Common myeloid progenitor, CD34-positive (primary cell): Measurements from ENCODE around the gene MALAT1.
A peak's percentile ranks its signal among the peaks of the same experiment; 100 is the strongest.

Source experiments
- CTCF ChIA-PET: fragments of 350-600 bp; sonication (Branson Sonifier 250); formaldehyde crosslinking; loops from one replicate; lab custom pipeline; 2021; ENCODE audit warnings: antibody characterized with exemption; lab: Charles Lee
- POLR2A ChIA-PET: fragments of 350-600 bp; sonication (Branson Sonifier 250); formaldehyde crosslinking; loops from one replicate; lab custom pipeline; 2021; ENCODE audit warnings: antibody characterized with exemption; lab: Charles Lee
- DNase-seq, 3 donors: peaks; one replicate each; pipeline versions ENCODE4 v3.0.0 to v3.0.0-alpha.2; 2013
- H3K27ac ChIP-seq, 2 experiments: 1 replicate in 1 of 2; 2 replicates in 1 of 2; pipeline ENCODE4 v1.7.0; 2013; ENCODE audit warnings: inconsistent platforms in 2 of 2, low read length in 2 of 2, mild to moderate bottlenecking in 2 of 2, low read depth in 1 of 2, moderate library complexity in 1 of 2; ENCODE audit not compliant: severe bottlenecking in 2 of 2, insufficient read depth in 1 of 2, poor library complexity in 1 of 2
- H3K27me3 ChIP-seq, 5 experiments: replicated peaks in 2 of 5; 1 replicate in 3 of 5; 2 replicates in 2 of 5; pipeline versions ENCODE4 v1.6.1 to v1.7.0; 2013; ENCODE audit warnings: low read length in 4 of 5, mild to moderate bottlenecking in 2 of 5, moderate library complexity in 2 of 5, inconsistent platforms in 1 of 5; ENCODE audit not compliant: insufficient read depth in 5 of 5, control insufficient read depth in 4 of 5
- H3K36me3 ChIP-seq, 4 experiments: 1 replicate in 2 of 4; 2 replicates in 2 of 4; pipeline versions ENCODE4 v1.6.1 to v1.7.0; 2013; ENCODE audit warnings: low read length in 3 of 4, control low read depth in 1 of 4, mild to moderate bottlenecking in 1 of 4; ENCODE audit not compliant: control insufficient read depth in 4 of 4, insufficient read depth in 4 of 4
- H3K4me1 ChIP-seq, 4 experiments: 1 replicate in 3 of 4; 2 replicates in 1 of 4; pipeline versions ENCODE4 v1.6.1 to v1.7.1; 2013; ENCODE audit warnings: low read length in 3 of 4, mild to moderate bottlenecking in 3 of 4, control low read depth in 1 of 4, inconsistent platforms in 1 of 4, moderate library complexity in 1 of 4; ENCODE audit not compliant: control insufficient read depth in 4 of 4, insufficient read depth in 4 of 4; ENCODE audit errors: control extremely low read depth in 1 of 4
- H3K4me3 ChIP-seq, 7 experiments: 1 replicate in 4 of 7; 2 replicates in 3 of 7; pipeline versions ENCODE4 v1.5.1 to v1.7.0; 2013; ENCODE audit warnings: mild to moderate bottlenecking in 7 of 7, low read length in 6 of 7, moderate library complexity in 6 of 7, inconsistent platforms in 2 of 7, low read depth in 2 of 7, control low read depth in 1 of 7; ENCODE audit not compliant: insufficient read depth in 4 of 7, control insufficient read depth in 1 of 7; ENCODE audit errors: extremely low read depth in 1 of 7
- H3K9me3 ChIP-seq, 5 experiments: 1 replicate in 4 of 5; 2 replicates in 1 of 5; pipeline versions ENCODE4 v1.6.1 to v1.7.1; 2013; ENCODE audit warnings: low read length in 4 of 5, mild to moderate bottlenecking in 2 of 5, inconsistent platforms in 1 of 5, low read depth in 1 of 5, moderate library complexity in 1 of 5; ENCODE audit not compliant: control insufficient read depth in 4 of 5, insufficient read depth in 2 of 5; ENCODE audit errors: control extremely low read depth in 1 of 5
- WGBS: methylation state at CpG from one replicate; pipeline ENCODE4 v1.1.5; 2013; ENCODE audit not compliant: insufficient coverage; 5-methylcytosine and 5-hydroxymethylcytosine counted together

Gene MALAT1

DNA sequence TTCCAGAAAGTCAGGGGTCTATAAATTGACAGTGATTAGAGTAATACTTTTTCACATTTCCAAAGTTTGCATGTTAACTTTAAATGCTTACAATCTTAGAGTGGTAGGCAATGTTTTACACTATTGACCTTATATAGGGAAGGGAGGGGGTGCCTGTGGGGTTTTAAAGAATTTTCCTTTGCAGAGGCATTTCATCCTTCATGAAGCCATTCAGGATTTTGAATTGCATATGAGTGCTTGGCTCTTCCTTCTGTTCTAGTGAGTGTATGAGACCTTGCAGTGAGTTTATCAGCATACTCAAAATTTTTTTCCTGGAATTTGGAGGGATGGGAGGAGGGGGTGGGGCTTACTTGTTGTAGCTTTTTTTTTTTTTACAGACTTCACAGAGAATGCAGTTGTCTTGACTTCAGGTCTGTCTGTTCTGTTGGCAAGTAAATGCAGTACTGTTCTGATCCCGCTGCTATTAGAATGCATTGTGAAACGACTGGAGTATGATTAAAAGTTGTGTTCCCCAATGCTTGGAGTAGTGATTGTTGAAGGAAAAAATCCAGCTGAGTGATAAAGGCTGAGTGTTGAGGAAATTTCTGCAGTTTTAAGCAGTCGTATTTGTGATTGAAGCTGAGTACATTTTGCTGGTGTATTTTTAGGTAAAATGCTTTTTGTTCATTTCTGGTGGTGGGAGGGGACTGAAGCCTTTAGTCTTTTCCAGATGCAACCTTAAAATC, 5.3 kb downstream of the MALAT1 start:
- 3% methylated on average over 2 of the region's 3 CpGs for WGBS
- POLR2A ChIA-PET = interaction anchor here (0.6 to 26.7 kb wide), 13 partner anchors 6 to 457 kb away, joined by 3 to 1072 read pairs (median 4); partner anchors contain the start of genes MALAT1, NEAT1 and SLC25A45

DNA sequence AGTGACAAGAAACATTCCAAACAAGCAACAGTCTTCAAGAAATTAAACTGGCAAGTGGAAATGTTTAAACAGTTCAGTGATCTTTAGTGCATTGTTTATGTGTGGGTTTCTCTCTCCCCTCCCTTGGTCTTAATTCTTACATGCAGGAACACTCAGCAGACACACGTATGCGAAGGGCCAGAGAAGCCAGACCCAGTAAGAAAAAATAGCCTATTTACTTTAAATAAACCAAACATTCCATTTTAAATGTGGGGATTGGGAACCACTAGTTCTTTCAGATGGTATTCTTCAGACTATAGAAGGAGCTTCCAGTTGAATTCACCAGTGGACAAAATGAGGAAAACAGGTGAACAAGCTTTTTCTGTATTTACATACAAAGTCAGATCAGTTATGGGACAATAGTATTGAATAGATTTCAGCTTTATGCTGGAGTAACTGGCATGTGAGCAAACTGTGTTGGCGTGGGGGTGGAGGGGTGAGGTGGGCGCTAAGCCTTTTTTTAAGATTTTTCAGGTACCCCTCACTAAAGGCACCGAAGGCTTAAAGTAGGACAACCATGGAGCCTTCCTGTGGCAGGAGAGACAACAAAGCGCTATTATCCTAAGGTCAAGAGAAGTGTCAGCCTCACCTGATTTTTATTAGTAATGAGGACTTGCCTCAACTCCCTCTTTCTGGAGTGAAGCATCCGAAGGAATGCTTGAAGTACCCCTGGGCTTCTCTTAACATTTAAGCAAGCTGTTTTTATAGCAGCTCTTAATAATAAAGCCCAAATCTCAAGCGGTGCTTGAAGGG, 6.0 kb downstream of the MALAT1 start:
- Histone ChIP-seq H3K27ac (peak overlapping the region; percentile 29 to 100), H3K27me3 (no peaks in the 10 kb centered on the region), H3K36me3 (peaks cover 22 to 59% (median 48%) of the 10 kb centered on the region in 4 experiments), H3K9me3 (no peaks in the 10 kb centered on the region), H3K4me1 (peaks cover 18 to 43% (median 35%) of the 10 kb centered on the region in 4 experiments), H3K4me3 (peak overlapping the region; percentile 26 to 100 (median 99))
- ChIA-PET CTCF (interaction anchor here (1.0 to 26.9 kb wide), 9 partner anchors 8 to 138 kb away, joined by 3 to 653 read pairs (median 4); no protein-coding TSS in a partner anchor), POLR2A (interaction anchor here (0.6 to 26.7 kb wide), 12 partner anchors 7 to 805 kb away, joined by 3 to 1072 read pairs (median 6); partner anchors contain the start of genes KCNK7, MALAT1, NEAT1 and SLC25A45)
- WGBS = 30% methylated on average over 4 of the region's 8 CpGs
- DNase-seq = peak; percentile 31 to 67 (median 66)

More for the DNA sequence above, 5.3 kb downstream of the MALAT1 start:
- H3K36me3 ChIP-seq = peaks cover 22 to 59% (median 48%) of the 10 kb centered on the region in 4 experiments
- H3K4me3 ChIP-seq = peak overlapping the region in 6 of 7 experiments; percentile 97 to 100 (median 100)
- peak overlapping the region; percentile 100 for H3K27ac ChIP-seq
- CTCF ChIA-PET = interaction anchor here (1.0 to 26.9 kb wide), 4 partner anchors 11 to 86 kb away, joined by 3 to 653 read pairs (median 40); no protein-coding TSS in a partner anchor
- DNase-seq = peak in 2 of 3 donors; percentile 69 to 74
- no peaks in the 10 kb centered on the region for H3K27me3 ChIP-seq
- H3K4me1 ChIP-seq = peaks cover 18 to 43% (median 35%) of the 10 kb centered on the region in 4 experiments
- no peaks in the 10 kb centered on the region for H3K9me3 ChIP-seq

DNA sequence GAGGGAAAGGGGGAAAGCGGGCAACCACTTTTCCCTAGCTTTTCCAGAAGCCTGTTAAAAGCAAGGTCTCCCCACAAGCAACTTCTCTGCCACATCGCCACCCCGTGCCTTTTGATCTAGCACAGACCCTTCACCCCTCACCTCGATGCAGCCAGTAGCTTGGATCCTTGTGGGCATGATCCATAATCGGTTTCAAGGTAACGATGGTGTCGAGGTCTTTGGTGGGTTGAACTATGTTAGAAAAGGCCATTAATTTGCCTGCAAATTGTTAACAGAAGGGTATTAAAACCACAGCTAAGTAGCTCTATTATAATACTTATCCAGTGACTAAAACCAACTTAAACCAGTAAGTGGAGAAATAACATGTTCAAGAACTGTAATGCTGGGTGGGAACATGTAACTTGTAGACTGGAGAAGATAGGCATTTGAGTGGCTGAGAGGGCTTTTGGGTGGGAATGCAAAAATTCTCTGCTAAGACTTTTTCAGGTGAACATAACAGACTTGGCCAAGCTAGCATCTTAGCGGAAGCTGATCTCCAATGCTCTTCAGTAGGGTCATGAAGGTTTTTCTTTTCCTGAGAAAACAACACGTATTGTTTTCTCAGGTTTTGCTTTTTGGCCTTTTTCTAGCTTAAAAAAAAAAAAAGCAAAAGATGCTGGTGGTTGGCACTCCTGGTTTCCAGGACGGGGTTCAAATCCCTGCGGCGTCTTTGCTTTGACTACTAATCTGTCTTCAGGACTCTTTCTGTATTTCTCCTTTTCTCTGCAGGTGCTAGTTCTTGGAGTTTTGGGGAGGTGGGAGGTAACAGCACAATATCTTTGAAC, 6.8 kb downstream of the MALAT1 start:
- Histone ChIP-seq H3K36me3 (peaks cover 15 to 54% (median 43%) of the 10 kb centered on the region in 4 experiments), H3K4me3 (peak overlapping the region; percentile 26 to 100 (median 99)), H3K9me3 (no peaks in the 10 kb centered on the region), H3K27me3 (no peaks in the 10 kb centered on the region), H3K27ac (peak overlapping the region; percentile 20 to 100), H3K4me1 (peaks cover 18 to 46% (median 38%) of the 10 kb centered on the region in 4 experiments)
- POLR2A ChIA-PET = interaction anchor here (0.5 to 26.7 kb wide), 23 partner anchors 8 to 1052 kb away, joined by 3 to 1072 read pairs (median 4); partner anchors contain the start of genes DPF2, KCNK7, MALAT1 and NEAT1
- peak; percentile 64 to 80 (median 73) for DNase-seq
- 70% methylated on average over 3 of the region's 12 CpGs for WGBS
- CTCF ChIA-PET = interaction anchor here (0.9 to 26.9 kb wide), 14 partner anchors 8 to 190 kb away, joined by 3 to 653 read pairs (median 4); no protein-coding TSS in a partner anchor

DNA sequence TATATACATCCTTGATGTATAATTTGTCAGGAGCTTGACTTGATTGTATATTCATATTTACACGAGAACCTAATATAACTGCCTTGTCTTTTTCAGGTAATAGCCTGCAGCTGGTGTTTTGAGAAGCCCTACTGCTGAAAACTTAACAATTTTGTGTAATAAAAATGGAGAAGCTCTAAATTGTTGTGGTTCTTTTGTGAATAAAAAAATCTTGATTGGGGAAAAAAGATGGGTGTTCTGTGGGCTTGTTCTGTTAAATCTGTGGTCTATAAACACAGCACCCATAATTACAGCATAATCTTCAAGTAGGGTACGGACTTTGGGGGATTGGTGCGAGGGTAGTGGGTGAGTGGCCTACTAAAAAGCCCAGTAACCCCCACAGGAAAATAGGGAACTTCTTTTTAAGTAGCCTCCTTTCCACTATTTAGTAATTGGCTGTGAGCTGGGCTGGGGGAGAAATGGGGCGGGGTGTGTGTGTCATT, 7.5 kb downstream of the MALAT1 start:
- Histone ChIP-seq H3K9me3 (no peaks in the 10 kb centered on the region), H3K4me3 (peak overlapping the region in 3 of 7 experiments; percentile 99 to 100 (median 100)), H3K4me1 (peaks cover 18 to 48% (median 39%) of the 10 kb centered on the region in 4 experiments), H3K27ac (peak overlapping the region; percentile 20 to 100), H3K27me3 (no peaks in the 10 kb centered on the region), H3K36me3 (peaks cover 13 to 50% (median 38%) of the 10 kb centered on the region in 4 experiments)
- 83% methylated on average over 1 of the region's 4 CpGs for WGBS
- POLR2A ChIA-PET = interaction anchor here (0.5 to 26.7 kb wide), 22 partner anchors 8 to 286 kb away, joined by 3 to 1072 read pairs (median 4); partner anchors contain the start of genes DPF2, FRMD8, MALAT1 and NEAT1
- CTCF ChIA-PET = interaction anchor here (0.6 to 26.9 kb wide), 15 partner anchors 9 to 191 kb away, joined by 3 to 653 read pairs (median 4); no protein-coding TSS in a partner anchor
- DNase-seq = peak; percentile 91 to 97 (median 96)

DNA sequence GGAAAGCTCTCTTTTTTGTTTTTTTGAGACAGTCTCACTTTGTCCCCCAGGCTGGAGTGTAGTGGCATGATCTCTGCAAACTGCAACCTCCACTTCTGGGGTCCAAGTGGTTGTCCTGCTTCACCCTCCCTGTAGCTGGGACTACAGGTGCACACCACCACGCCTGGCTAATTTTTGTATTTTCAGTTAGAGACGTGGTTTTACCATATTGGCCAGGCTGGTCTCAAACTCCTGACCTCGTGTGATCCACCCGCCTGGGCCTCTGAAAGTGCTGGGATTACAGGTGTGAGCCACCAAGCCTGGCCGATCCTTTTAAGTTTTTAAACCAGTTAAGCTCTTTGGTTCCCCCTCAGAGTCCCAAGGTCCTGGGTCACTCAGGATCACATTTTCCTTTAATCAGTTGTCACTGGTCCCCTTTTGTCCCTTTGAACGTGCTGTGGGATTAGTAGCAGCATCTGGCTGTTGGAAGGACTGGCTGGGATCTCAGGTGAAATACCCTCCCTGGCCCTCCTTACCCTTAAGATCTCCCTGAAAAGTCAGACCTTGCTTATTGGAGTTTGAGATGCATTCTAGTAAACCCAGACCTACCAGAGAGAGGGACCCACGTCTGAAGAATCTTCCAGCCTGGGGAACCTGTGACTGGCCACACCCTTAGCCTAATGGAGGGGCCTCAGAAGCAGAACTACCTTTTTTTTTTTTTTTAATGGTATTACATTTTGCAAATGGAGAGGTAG, 8.1 kb downstream of the MALAT1 start:
- H3K4me3 ChIP-seq = peak overlapping the region in 2 of 7 experiments; percentile 28 to 100
- H3K36me3 ChIP-seq = peaks cover 9 to 44% (median 32%) of the 10 kb centered on the region in 4 experiments
- peak; percentile 85 to 96 (median 95) for DNase-seq

More for the DNA sequence above, 8.1 kb downstream of the MALAT1 start:
- Histone ChIP-seq H3K4me1 (peaks cover 18 to 46% (median 39%) of the 10 kb centered on the region in 4 experiments), H3K9me3 (no peaks in the 10 kb centered on the region), H3K27me3 (no peaks in the 10 kb centered on the region), H3K27ac (peak overlapping the region in 1 of 2 experiments; percentile 100)
- CTCF ChIA-PET = interaction anchor here (0.6 to 26.9 kb wide), 16 partner anchors 10 to 191 kb away, joined by 3 to 653 read pairs (median 4); no protein-coding TSS in a partner anchor
- WGBS = 53% methylated on average over 6 of the region's 7 CpGs
- POLR2A ChIA-PET = interaction anchor here (0.5 to 26.7 kb wide), 23 partner anchors 9 to 215 kb away, joined by 3 to 1072 read pairs (median 5); partner anchors contain the start of genes DPF2, FRMD8, MALAT1 and NEAT1
